Ammon's horn (tissue), 1 donor: ENCODE results near the gene CRHBP.

Experiments
- DNase-seq: peaks from one replicate; pipeline ENCODE4 v3.0.0-alpha.2; 2016; ENCODE audit warnings: low spot score

CRHBP gene

DNA sequence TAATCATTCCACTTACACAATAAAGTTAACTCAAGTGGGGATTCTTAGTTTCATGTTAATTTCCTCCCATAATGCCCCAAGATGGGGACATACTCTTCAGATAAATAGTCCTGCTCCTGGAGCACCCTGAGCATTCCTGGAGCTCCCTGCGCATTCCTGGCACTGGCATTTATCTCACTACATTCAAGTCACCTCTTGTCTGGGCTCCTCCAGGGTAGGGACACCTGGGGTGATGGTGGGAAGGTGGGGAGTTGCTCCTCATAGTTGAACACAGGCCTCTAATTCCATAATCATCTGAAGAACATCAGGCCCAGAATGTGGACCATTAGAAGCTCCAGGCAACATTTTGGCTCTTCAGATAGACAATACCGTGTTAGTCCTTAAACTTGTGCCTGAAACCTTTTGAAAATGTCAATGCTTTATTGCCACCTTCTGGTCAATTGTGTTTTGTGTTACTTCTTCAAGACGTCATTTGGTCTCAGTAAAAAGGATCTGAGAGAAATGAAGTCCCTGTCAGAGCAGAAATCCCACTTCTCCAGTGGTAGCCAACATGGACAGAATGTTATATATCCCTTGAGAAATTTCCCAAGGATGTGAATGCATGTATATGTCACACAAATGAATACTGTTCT is 63.2 kb downstream of the CRHBP start:
- DNase-seq, result peak; percentile 79

DNA sequence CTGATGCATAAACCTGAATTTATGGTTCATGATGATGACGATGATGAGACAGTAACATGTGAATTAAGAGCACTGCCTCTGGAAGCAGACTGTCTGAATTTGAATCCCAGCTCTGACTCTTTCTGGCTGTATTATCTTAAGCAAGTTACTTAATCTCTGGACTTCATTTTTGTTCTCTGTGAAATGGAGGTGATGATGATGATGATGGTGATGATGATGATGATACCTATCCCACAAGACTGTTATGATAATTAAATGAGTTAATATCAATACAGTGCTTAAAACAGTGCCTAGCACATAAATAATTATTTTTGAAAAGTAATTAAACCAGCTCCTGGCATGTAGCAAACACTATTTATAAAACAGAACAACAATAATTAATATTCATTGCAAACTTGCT is 64.1 kb downstream of the CRHBP start:
- no peak for DNase-seq

DNA sequence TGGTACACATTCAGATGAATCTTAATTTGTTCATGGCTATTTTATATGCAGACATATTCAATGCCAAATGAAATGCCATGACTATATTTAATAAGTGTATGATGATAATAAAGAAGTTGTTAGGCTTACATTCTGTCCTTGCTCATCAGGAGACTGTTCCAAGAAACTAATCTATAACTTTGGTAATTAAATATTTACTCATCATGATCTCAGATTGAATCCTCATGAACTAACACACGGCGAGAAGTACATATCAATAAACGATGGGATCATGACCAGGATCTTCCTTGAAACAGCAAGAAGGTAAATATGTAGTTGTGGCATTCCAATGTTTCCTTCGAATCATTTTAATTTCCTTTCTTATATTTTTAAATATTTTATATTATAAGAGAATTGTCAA is 64.8 kb downstream of the CRHBP start:
- no peak for DNase-seq
